HT1080 (cell line): Measurements from ENCODE around the gene ZNF345. TPM values are rescaled to one million over a fixed set of nuclear protein-coding genes. Genes with fewer than 3 reads are reported as not detected.
A peak's percentile ranks its signal among the peaks of the same experiment; 100 is the strongest.

Experiments
- DNase-seq: peaks from one replicate; pipeline ENCODE4 v3.0.0-alpha.2; 2015; ENCODE audit warnings: low read depth
- polyA plus RNA-seq, 2 experiments: library from polyadenylated mRNA; depleted of rRNA; stranded (reverse); fragments of >200 nt; gene quantifications; 2 replicates each; pipeline ENCODE4 v1.2.3, GENCODE V29; 2015
- total RNA-seq: library from RNA; depleted of rRNA; stranded (reverse); fragments of >200 nt; shearing (Covaris generic); gene quantifications from 2 replicates; pipeline ENCODE4 v1.2.3, GENCODE V29; 2014; rRNA removed

Gene ZNF345
- total RNA-seq = 1.4 and 1.9 TPM in 2 replicates
- polyA plus RNA-seq (2015; cell fraction: cytosol; rRNA removed) = 0.02 and 0.28 TPM in 2 replicates
- 0.06 and 0.53 TPM in 2 replicates for polyA plus RNA-seq (2015; cell fraction: nucleus; rRNA removed)

- DNase-seq = peak; percentile 83
Observed at GRCh38 chr19:36850559-36851442, at the start of gene ZNF345. ZNF345 (plus strand) TSS chr19:36850876; CDS start chr19:36876831, 25,955 bp downstream.

GRCh38 chr19:36805364-36805763 is 45.3 kb upstream of the ZNF345 start:
- DNase-seq = no peak

- no peak for DNase-seq
Observed at GRCh38 chr19:36807029-36807428, 43.6 kb upstream of the ZNF345 start.

GRCh38 chr19:36819130-36819630 is 31.5 kb upstream of the ZNF345 start:
- no peak for DNase-seq

GRCh38 chr19:36821758-36822157 is 28.9 kb upstream of the ZNF345 start:
- no peak for DNase-seq

GRCh38 chr19:36833430-36833829 is 17.2 kb upstream of the ZNF345 start:
- no peak for DNase-seq

- DNase-seq = no peak
Observed at GRCh38 chr19:36837176-36837905, 13.3 kb upstream of the ZNF345 start.

- DNase-seq = peak; percentile 65
Observed at GRCh38 chr19:36837906-36838783, 12.5 kb upstream of the ZNF345 start, which contains the start of gene ZNF790. ZNF790 (minus strand) TSS chr19:36838387; CDS start chr19:36825619, 12,768 bp downstream.

- no peak for DNase-seq
Observed at GRCh38 chr19:36838784-36839324, 11.8 kb upstream of the ZNF345 start.

- DNase-seq = no peak
Observed at GRCh38 chr19:36847968-36848367, 2.7 kb upstream of the ZNF345 start.

- DNase-seq = peak; percentile 81
Observed at GRCh38 chr19:36849701-36850558, 746 bp upstream of the ZNF345 start.

- DNase-seq = no peak
Observed at GRCh38 chr19:36851898-36852297, 1.2 kb downstream of the ZNF345 start.

- DNase-seq = no peak
Observed at GRCh38 chr19:36876993-36877938, 26.6 kb downstream of the ZNF345 start.

GRCh38 chr19:36891768-36892357 is 41.2 kb downstream of the ZNF345 start:
- DNase-seq = no peak

- DNase-seq = no peak
Observed at GRCh38 chr19:36894849-36895383, 44.2 kb downstream of the ZNF345 start.

GRCh38 chr19:36898422-36898821 is 47.7 kb downstream of the ZNF345 start:
- DNase-seq = no peak

- peak; percentile 89 for DNase-seq
Observed at GRCh38 chr19:36915992-36916830, 65.5 kb downstream of the ZNF345 start, which contains the start of the genes ZNF568 and ZNF829. ZNF568 (plus strand) TSS chr19:36916332; CDS start chr19:36922771, 6,439 bp downstream. ZNF829 (minus strand) TSS chr19:36916291; CDS start chr19:36915167, 1,124 bp downstream.
